OCI-LY3 (cell line): ENCODE data around the gene ZFTA.

Experiments used
- EZH2phosphoT487 ChIP-seq: fragments of 200-600 bp; shearing (Covaris generic); IDR thresholded peaks from 2 replicates; pipeline ENCODE4 v1.6.1; 2018; ENCODE audit warnings: antibody characterized with exemption, mixed run types, low read depth
- TF ChIP-seq, protein P1 (sequence below): fragments of 200-600, 300-600 bp; sonication (generic); IDR thresholded peaks from 2 replicates; pipeline ENCODE4 v1.5.1; 2014; ENCODE audit warnings: antibody characterized with exemption, low read length, low read depth

GRCh38 chr11:63805844-63806415, 37.4 kb upstream of the ZFTA start:
- TF ChIP-seq, protein P1, sequence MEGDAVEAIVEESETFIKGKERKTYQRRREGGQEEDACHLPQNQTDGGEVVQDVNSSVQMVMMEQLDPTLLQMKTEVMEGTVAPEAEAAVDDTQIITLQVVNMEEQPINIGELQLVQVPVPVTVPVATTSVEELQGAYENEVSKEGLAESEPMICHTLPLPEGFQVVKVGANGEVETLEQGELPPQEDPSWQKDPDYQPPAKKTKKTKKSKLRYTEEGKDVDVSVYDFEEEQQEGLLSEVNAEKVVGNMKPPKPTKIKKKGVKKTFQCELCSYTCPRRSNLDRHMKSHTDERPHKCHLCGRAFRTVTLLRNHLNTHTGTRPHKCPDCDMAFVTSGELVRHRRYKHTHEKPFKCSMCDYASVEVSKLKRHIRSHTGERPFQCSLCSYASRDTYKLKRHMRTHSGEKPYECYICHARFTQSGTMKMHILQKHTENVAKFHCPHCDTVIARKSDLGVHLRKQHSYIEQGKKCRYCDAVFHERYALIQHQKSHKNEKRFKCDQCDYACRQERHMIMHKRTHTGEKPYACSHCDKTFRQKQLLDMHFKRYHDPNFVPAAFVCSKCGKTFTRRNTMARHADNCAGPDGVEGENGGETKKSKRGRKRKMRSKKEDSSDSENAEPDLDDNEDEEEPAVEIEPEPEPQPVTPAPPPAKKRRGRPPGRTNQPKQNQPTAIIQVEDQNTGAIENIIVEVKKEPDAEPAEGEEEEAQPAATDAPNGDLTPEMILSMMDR = no peak
- no peak for TF ChIP-seq EZH2phosphoT487
